HuH-7.5 (cell line): ENCODE measurements around the gene LRP8.
A peak's percentile ranks its signal among the peaks of the same experiment; 100 is the strongest.
"Not testable (repeated sequence)": the region's sequence is repeated elsewhere in the genome, so short reads cannot be mapped to it uniquely, and the experiment has no call there.

ENCODE experiments used
- DNase-seq: peaks from one replicate; pipeline ENCODE4 v3.0.0; 2011; ENCODE audit warnings: low spot score

LRP8 gene

GRCh38 chr1:53207726-53208125 is 120.1 kb downstream of the LRP8 start:
- DNase-seq: no peak

DNA sequence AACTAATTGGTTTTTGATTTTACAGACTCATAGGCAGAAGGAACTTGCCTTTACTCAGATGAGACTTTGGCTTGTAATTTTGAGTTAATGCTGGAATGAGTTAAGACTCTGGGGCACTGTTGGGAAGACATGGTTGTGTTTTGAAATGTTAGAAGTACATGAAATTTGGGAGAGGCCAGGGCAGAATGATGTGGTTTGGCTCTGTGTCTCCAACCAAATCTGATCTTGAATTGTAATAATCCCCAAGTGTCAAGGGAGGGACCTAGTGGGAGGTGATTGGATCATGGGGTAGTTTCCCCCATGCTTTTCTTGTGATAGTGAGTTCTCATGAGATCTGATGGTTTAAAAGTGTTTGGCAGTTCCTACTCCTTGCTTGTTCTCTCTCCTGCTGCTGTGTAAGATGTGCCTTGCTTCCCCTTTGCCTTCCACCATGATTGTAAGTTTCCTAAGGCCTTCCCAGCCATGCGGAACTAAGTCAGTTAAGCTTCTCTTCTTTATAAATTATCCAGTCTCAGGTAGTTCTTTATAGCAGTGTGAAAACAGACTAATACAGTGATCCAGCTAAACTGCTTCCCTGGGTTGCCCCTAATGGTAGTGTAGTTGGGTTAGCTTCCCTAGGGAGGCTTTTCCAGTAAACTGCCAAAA is 121.0 kb downstream of the LRP8 start:
- DNase-seq: no peak

GRCh38 chr1:53206083-53206685 is 121.7 kb downstream of the LRP8 start:
- not testable (repeated sequence) for DNase-seq

- DNase-seq: not testable (repeated sequence)
These were observed 122.4 kb downstream of the LRP8 start for GRCh38 chr1:53205496-53205895.

DNA sequence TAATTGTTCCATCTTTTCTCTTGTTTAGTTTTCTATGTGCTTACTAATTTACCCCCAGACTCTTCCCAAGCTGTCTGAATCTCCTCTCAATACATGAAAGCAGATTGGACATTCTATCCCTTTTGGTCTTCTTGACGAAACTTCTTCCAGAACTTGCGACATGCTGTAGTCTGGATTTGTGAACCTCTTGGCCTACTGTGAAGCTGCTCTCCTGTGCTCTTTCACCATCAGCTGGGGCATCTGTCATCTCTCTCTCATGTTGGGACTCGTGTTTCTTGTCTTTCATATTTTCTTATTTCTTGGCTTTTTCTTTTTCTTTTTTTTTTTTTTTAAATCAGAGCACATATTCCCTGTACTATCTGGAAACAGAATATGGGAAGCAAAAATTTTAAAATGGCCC is 124.4 kb downstream of the LRP8 start:
- DNase-seq: no peak

- no peak for DNase-seq
These were observed 129.6 kb downstream of the LRP8 start for GRCh38 chr1:53198241-53198651.

GRCh38 chr1:53197291-53198200 is 130.3 kb downstream of the LRP8 start:
- DNase-seq: no peak

- DNase-seq: peak; percentile 85
These were observed 131.2 kb downstream of the LRP8 start, which contains the start of gene CPT2 for GRCh38 chr1:53196485-53197290. Gene CPT2 (plus strand): TSS chr1:53196824. CDS start chr1:53196944, 120 bp downstream.

- peak; percentile 52 for DNase-seq
These were observed 131.8 kb downstream of the LRP8 start for GRCh38 chr1:53196017-53196484.

- DNase-seq: no peak
These were observed 132.4 kb downstream of the LRP8 start for GRCh38 chr1:53195246-53196016.
